RPMI8226 (cell line): ENCODE results near the gene LSM14A.
"Not testable (repeated sequence)": the region's sequence is repeated elsewhere in the genome, so short reads cannot be mapped to it uniquely, and the experiment has no call there.

ENCODE experiments used
- DNase-seq: peaks from one replicate; pipeline ENCODE4 v3.0.0-alpha.2; 2015

The LSM14A gene

DNA sequence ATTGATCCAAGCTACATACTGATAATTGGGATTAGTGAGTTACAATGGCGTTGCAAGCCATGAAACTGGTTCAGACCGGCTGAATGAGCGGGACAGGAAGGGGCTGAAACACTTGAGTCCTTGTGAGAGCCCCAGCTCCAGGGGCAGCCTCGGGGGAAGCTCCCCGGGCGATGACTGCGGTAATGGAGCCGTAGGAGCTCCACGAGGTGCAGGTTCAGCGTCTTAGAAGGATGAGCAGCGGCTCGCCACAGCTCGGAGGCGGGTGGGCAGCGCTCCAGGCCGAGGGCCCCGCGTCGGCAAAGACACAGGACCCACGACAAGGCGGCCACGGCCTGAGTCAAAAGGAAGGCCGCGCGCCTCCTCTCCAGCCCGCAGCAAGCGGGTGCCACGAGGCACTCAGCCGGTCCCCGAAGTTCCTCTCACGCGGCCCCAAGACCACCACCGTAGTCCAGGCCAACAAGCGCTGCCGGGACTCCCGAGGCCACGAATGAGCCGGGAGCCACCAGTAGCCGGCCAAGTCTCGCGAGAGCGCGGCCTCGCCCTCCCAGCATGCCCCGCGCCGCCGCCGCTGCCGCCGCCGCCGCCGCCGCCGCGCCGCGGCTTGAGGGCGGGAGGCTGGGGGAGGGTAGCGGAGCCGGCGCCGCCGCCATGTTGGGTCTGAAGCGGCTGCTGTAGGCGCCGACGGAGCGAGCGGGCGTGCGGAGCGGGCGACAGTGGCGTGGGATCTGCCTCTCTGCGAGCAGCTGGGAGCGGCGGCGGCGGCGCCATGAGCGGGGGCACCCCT, at the start of gene LSM14A:
TSS of gene LSM14A (plus strand) at position 628 of the 784 bp plus-strand sequence. CDS start at position 767, 139 bp downstream.
- DNase-seq: peak; percentile 88

- DNase-seq: no peak
Measured at GRCh38 chr19:34124828-34125227, 47.5 kb upstream of the LSM14A start.

DNA sequence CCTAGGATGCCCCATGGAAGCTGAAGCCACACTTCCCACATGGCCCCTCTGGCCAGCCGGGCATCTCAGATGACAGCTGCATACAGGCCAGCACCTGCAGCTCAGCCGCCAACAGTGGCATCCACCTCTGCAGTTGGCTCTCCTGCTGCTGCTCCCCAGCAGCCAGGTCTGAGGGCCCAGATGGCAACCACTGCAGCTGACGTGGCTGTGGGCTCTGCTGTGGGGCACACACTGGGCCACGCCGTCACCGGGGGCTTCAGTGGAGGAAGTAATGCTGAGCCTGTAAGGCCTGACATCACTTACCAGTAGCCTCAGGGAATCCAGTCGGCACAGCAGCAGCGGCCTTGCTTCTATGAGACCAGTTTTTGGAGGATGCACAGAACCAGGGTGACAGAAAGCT, 45.3 kb upstream of the LSM14A start:
- DNase-seq: no peak

DNA sequence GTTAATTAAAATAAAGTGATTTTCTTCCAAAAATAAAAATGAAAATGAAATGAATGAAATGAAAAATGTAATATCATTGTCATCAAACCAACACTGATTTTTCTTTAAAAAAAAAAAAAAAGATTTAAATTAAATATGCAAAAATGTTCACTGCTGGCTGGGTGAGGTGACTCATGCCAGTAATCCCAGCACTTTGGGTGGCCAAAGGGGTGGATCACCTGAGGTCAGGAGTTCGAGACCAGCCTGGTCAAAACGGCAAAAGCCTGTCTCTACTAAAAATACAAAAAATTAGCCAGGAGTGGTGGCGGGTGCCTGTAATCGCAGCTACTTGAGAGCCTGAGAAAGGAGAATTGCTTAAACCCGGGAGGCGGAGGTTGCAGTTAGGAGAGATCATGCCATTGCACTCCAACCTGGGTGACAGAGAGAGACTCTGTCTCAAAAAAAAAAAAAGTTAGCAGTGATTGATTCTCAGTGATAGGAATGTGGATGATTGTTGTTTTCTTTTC, 44.6 kb upstream of the LSM14A start:
- DNase-seq: no peak

DNA sequence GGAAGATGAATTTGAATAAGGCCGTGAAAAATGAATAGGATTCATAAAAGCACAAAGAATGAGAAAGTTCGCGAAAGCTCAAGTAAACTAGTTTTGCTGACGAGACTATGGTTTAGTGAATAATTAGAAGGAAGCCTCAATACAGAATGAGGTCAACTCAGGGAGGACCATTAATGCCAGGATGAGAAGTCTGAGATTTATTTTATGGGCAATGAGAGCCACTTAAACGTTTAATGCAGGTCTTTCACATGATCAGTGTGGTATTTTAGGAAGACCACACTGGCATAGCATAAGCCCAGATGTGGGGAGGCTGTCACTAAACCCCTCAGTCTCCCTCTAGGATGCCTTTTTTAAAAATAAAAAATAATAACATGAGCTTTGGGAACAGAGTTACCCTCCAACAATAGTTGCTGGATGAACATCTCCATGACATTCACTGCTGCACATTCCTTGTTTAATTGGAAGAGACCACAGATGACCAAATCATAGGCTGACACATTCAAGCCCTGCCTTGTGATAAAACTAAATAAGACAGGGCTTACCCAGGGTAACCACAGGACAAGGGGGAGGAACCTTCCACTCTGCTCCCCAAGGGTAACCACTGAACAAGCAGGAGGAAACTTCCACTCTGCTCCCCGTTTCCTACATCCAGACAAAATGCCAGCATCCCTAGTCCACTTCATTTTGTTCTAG, 43.6 kb upstream of the LSM14A start:
- no peak for DNase-seq

- DNase-seq: no peak
Measured at GRCh38 chr19:34131100-34131499, 41.2 kb upstream of the LSM14A start.

GRCh38 chr19:34132145-34132544, 40.2 kb upstream of the LSM14A start:
- DNase-seq: not testable (repeated sequence)

- not testable (repeated sequence) for DNase-seq
Measured at GRCh38 chr19:34132706-34133105, 39.6 kb upstream of the LSM14A start.

DNA sequence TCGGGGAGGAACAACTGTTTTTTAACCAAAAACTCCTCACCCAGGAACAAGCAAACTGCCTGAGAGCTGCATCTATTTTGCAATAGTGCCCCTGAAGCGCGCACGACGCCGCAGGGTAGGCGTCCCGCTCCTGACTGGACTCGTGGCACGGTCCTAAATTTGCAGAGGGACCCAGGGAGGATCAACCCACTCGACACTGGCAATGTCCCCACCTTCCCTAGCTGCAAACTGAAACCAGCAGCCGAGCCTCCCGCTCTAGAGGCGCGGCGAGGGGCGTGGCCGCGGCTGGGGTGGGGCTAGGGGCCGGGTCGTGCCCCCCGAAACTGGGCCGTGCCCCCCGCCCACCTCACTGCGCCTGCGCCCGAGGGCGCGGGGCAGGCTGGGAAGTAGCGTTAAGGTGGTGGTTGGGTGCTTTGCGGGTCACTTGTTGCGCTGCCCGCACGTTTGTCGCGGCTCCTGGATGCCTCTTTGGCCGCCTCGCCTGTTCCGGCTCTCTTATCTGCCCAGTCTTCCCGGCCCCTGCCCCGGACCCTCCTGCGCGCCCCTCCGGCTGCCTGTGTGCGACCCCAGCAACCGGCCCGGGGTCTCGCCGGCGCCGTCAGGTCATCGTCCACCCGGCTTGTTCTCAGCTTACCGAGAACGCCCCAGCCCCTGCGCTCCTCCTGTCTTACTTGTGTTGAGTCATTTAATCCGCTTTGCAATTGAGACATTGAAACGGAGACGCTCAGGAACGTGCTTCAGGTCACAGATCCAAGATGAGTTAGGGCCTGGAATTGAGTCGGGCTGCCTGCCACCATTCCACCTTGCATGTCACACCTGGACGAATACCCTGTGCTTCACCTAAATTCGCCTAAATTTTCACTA, 37.9 kb upstream of the LSM14A start:
- peak; percentile 85 for DNase-seq

DNA sequence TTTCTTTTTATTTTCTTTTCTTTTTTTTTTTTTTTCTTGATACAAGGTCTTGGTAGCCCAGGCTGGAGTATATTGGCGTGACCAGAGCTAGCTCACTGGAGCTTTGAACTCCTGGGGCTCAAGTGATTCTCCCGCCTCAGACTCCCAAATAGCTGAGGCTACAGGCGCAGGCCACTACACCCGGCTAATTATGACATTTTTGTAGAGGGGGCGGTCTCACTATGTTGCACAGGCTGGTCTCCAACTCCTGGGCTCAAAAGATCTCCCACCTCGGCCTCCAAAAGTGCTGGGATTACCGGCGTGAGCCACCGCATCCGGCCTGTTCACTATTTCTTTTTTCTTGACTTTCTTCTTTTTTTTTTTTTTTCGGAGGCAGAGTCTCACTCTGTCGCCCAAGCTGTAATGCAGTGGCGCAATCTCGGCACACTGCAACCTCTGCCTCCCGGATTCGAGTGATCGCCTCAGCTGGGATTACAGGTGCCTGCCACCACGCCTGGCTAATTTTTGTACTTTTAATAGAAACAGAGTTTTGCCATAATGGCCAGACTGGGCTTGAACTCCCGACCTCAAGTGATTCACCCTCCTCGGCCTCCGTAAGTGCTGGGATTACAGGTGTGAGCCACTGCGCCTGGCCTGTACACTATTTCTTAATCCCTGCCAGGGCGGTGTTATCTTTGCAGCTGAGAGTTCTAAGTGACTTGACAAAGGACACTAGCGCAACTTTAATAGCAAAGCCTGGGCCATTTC, 37.1 kb upstream of the LSM14A start:
- DNase-seq: no peak

DNA sequence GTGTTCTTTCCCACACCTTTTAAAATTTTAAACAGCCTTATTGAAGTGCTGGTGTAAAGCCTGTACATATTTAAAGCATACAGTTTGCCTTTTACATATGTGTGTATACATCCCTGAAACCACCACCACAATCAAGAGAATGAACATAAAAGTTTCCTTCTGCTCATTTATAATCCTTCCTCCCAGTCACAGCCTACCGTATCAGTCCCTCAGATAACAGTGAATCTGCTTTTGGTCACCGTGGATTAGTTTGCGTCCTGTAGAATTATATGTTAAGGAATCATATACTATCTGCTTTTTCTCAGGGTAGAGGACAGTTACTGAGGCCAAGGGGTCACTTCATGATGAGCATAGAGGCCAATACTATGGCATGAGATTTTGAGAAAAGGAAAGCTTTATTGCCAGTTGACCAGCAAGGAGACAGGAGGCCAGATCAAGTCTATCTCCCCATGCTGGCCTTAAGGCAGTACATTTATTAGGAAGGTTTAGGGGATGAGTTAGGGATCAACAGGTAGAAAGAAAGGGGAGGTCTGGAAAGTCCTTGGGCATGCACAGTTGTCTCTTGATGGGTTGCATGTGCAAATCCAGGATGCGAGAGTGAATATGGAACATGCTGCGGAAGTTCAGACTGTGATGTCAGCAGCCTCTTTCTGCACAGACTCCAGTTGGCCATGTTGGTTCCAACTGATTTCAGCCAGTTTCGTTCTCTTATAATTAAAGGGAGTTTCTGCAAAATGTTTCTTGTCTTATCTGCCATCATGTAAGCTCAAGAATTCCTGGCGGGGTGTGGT, 36.3 kb upstream of the LSM14A start:
- no peak for DNase-seq

DNA sequence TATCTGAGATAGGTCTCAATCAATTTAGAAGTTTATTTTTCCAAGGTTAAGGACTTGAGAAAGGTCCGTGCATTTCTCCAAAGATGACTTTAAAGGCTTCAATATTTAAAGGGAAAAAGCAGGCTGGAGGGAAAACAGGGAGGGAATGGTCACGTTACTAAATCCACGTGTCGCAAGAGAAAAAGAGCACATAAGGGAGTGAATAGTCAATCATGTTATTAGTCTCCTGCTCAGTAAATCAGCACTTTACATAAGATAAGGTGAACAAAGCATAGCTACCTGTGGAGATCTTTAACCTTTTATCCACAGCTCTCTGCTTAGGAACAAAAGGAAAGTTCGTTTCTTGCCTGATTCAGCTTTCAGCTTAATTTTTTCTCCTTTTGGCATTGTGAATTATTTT, 31.3 kb upstream of the LSM14A start:
- DNase-seq: no peak

- no peak for DNase-seq
Measured at GRCh38 chr19:34142440-34142839, 29.9 kb upstream of the LSM14A start.

- DNase-seq: peak; percentile 51
Measured at GRCh38 chr19:34145741-34146202, 26.5 kb upstream of the LSM14A start.

- DNase-seq: no peak
Measured at GRCh38 chr19:34148658-34149185, 23.6 kb upstream of the LSM14A start.

GRCh38 chr19:34149873-34150272, 22.4 kb upstream of the LSM14A start:
- DNase-seq: no peak

DNA sequence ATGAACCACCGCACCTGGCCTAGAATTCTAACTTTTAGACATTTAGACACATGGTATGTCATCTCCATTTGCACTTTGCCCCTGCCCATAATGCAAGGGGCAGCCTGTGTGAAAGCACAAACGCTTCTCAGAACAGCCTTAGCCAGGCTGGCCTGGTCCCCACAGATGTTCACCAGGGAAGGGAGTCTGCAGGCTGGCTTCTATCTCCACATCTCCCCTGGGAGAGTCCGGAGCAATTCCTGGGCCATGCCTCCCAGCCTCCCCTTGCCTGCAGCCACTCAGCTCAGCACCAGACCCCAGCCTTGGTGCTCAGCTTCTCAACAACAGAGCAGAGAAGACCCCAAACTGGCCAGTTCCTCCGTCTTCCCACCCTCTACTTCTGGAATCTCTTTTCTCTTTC, 21.7 kb upstream of the LSM14A start:
- DNase-seq: no peak

DNA sequence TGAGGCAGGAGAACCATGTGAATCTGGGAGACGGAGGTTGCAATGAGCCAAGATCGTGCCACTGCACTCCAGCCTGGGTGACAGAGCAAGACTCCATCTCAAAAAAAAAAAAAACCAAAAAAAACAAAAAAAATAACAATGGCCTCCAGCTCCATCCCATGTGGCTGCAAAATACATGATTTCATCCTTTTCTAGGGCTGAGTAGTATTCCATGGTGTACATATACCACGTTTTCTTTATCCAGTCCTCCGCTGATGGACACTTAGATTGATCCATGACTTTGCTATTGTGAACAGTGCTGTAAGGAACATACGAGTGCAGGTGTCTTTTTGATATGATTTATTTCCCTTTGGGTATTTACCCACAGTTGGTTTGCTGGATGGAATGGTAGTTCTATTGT, 20.9 kb upstream of the LSM14A start:
- DNase-seq: no peak

DNA sequence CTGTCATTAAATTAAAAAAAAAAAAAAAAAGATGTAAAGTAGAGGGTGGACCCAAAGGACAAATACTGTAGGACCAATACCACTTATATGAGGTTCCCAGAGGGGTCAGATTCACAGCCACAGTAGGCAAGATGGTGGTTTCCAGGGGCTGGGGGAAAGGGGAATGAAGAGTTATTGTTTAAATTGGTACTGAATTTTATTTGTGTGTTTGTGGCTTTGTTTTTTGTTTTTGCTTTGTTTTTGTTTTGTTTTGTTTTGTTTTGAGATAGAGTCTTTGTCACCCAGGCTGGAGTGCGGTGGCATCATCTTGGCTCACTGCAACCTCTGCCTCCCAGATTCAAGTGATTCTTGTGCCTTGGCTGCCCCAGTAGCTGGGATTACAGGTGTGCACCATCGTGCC, 17.9 kb upstream of the LSM14A start:
- DNase-seq: no peak

DNA sequence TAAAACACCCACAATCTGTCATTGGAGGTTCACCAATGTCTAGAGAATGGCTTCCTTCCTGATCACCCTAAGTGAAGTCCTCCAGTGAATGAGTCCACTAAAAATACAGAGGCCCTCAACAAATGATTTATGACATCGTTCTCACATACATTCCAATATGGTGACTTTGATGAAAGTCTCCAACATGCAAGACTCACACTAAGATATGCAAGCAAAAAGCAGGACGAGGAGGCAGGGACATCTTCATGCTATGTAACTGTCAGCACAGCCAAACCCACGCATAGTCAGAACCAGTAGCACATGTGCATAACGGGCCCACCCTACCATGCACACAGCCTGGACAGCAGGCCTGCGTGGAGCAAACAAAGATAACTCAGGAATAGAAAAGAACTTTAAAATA, 16.6 kb upstream of the LSM14A start:
- no peak for DNase-seq

DNA sequence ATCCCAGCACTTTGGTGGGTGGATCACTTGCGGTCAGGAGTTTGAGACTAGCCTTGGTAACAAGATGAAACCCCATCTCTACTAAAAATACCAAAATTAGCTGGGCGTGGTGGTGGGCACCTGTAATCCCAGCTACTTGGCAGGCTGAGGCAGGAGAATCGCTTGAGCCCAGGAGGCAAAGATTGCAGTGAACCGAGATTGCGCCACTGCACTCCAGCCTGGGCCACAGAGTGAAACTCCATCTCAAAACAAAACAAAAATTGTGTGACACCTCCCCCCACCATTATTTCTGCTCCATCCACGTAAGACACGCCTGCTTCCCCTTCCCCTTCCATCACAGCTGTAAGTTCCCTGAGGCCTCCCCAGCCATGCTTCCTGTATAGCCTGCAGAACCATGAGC, 13.3 kb upstream of the LSM14A start:
- not testable (repeated sequence) for DNase-seq
